GM12878 (cell line): ENCODE results near the gene CP. TPM values are rescaled to one million over a fixed set of nuclear protein-coding genes. Genes with fewer than 3 reads are reported as not detected.

Source experiments
- ATAC-seq: fragments of 200-7000 bp; cut with Tn5 transposase; 3 replicates; pipeline ENCODE4 v1.9.1; 2020; ENCODE audit warnings: mild to moderate bottlenecking, moderate library complexity
- BruUV-seq: library from RNA; stranded (reverse); fragments of 400-500 nt; replicated peaks from 2 replicates; lab custom pipeline; 2021; lab: Mats Ljungman, UMichigan
- CTCF ChIA-PET: fragments of 300-600 bp; sonication (Branson Sonifier 250); formaldehyde crosslinking; extraction: SDS; loops from one replicate; lab custom pipeline; 2021; ENCODE audit warnings: inconsistent platforms; lab: Yijun Ruan, JAX
- POLR2A ChIA-PET: fragments of 350-600 bp; formaldehyde crosslinking; extraction: SDS; loops from one replicate; lab custom pipeline; 2021; ENCODE audit warnings: inconsistent platforms; lab: Charles Lee
- RAD21 ChIA-PET: fragments of 300-600 bp; sonication (Branson Sonifier 250); formaldehyde crosslinking; loops from one replicate; lab custom pipeline; 2023; ENCODE audit warnings: antibody characterized with exemption; ENCODE audit not compliant: unreplicated experiment; lab: Charles Lee
- SMC1A ChIA-PET: fragments of 300-600 bp; sonication (Branson Sonifier 250); formaldehyde crosslinking; loops from one replicate; lab custom pipeline; 2023; ENCODE audit not compliant: unreplicated experiment, uncharacterized antibody; lab: Charles Lee
- DNase-seq: peaks from one replicate; pipeline ENCODE4 v3.0.0-alpha.2; 2011; ENCODE audit warnings: low read depth, low spot score
- FAIRE-seq: peaks from 3 replicates; lab custom pipeline; 2011; peaks lifted over from hg19 to GRCh38; lab: Jason Lieb, UNC
- H2AFZ ChIP-seq: 2 replicates; pipeline ENCODE4 v1.6.0; 2011; ENCODE audit warnings: low read depth, low read length, control low read depth; ENCODE audit not compliant: control insufficient read depth
- H3K27ac ChIP-seq: 2 replicates; pipeline ENCODE4 v1.5.1; 2011; ENCODE audit warnings: control low read depth; ENCODE audit not compliant: control insufficient read depth, insufficient read depth
- H3K27me3 ChIP-seq, 2 experiments: replicated peaks in 1 of 2; 2 replicates each; pipeline versions ENCODE4 v1.6.0 to v1.6.1; 2011; ENCODE audit warnings: low read length in 1 of 2; ENCODE audit not compliant: control insufficient read depth in 2 of 2, insufficient read depth in 2 of 2
- H3K36me3 ChIP-seq, 2 experiments: 2 replicates each; pipeline ENCODE4 v1.5.1; 2011; ENCODE audit warnings: low read length in 1 of 2; ENCODE audit not compliant: control insufficient read depth in 2 of 2, insufficient read depth in 2 of 2
- H3K4me1 ChIP-seq: 2 replicates; pipeline ENCODE4 v1.6.1; 2011; ENCODE audit warnings: mild to moderate bottlenecking, low read length, moderate library complexity, mixed read lengths; ENCODE audit not compliant: control insufficient read depth, insufficient read depth
- H3K4me2 ChIP-seq: 2 replicates; pipeline ENCODE4 v1.6.0; 2011; ENCODE audit warnings: control low read depth; ENCODE audit not compliant: control insufficient read depth, insufficient read depth
- H3K4me3 ChIP-seq: fragments of 200-600 bp; sonication (generic); 2 replicates; pipeline ENCODE4 v1.5.1; 2016
- H3K79me2 ChIP-seq: 2 replicates; pipeline ENCODE4 v1.6.0; 2011; ENCODE audit warnings: low read length; ENCODE audit not compliant: control insufficient read depth, insufficient read depth
- H3K9ac ChIP-seq: 2 replicates; pipeline ENCODE4 v1.8.0; 2011; ENCODE audit warnings: low read length, control low read depth, mixed read lengths; ENCODE audit not compliant: control insufficient read depth, insufficient read depth
- H3K9me3 ChIP-seq: replicated peaks from 3 replicates; pipeline ENCODE4 v1.5.1; 2011; ENCODE audit warnings: mild to moderate bottlenecking, low read length; ENCODE audit not compliant: control insufficient read depth, insufficient read depth
- H4K20me1 ChIP-seq: 2 replicates; pipeline ENCODE4 v1.6.0; 2011; ENCODE audit not compliant: control insufficient read depth, insufficient read depth
- BACH1 ChIP-seq: fragments of 450-650 bp; IDR thresholded peaks from 2 replicates; pipeline ENCODE4 v1.6.1; 2017; ENCODE audit warnings: mild to moderate bottlenecking, borderline replicate concordance
- BCLAF1 ChIP-seq: fragments of 450-650 bp; IDR thresholded peaks from 2 replicates; pipeline ENCODE4 v1.6.1; 2017; ENCODE audit warnings: antibody characterized with exemption, mild to moderate bottlenecking, moderate library complexity
- KDM1A ChIP-seq: fragments of 200-600 bp; sonication (generic); IDR thresholded peaks from 2 replicates; pipeline ENCODE4 v1.6.1; 2016; ENCODE audit warnings: borderline replicate concordance
- RUNX3 ChIP-seq: IDR thresholded peaks from 2 replicates; pipeline ENCODE4 v1.6.1; 2012; ENCODE audit warnings: low read length, inconsistent platforms
- SIX5 ChIP-seq: IDR thresholded peaks from 2 replicates; pipeline ENCODE4 v1.6.1; 2011; ENCODE audit warnings: mild to moderate bottlenecking, low read depth, low read length, moderate library complexity; ENCODE audit not compliant: severe bottlenecking
- SREBF2 ChIP-seq: IDR thresholded peaks from 2 replicates; pipeline ENCODE4 v1.6.1; 2012; ENCODE audit warnings: mild to moderate bottlenecking, low read length
- WGBS: methylation state at CpG from one replicate; pipeline ENCODE4 v1.1.6; 2016; ENCODE audit warnings: low lambda C conversion rate; ENCODE audit not compliant: insufficient replicate concordance, insufficient coverage; ENCODE audit errors: missing lambda C conversion rate; 5-methylcytosine and 5-hydroxymethylcytosine counted together
- in situ Hi-C: fragments of 300-500 bp; cut with MboI; formaldehyde crosslinking; loops from 9 replicates; pipeline ENCODE4 v1.14.3; 2018; ENCODE audit warnings: mixed read lengths
- intact Hi-C: fragments of 100-400 bp; cut with micrococcal nuclease; formaldehyde crosslinking; loops from one replicate; pipeline ENCODE4 v1.14.2; 2022; ENCODE audit not compliant: unreplicated experiment
- polyA plus RNA-seq, 11 experiments: library from polyadenylated mRNA; depleted of rRNA in 4 of 11; unstranded in 6 of 11; stranded (reverse) in 5 of 11; fragments of >200 nt; fragmentation: Nextera tagmentation in 4 of 11; fragmentation: Illumina TruSeq in 1 of 11; extraction: Ambion mirVana in 4 of 11; extraction: Trizol in 1 of 11; gene quantifications; 1 replicate in 1 of 11; 2 replicates in 10 of 11; pipeline versions ENCODE4 v1.2.1 to v1.2.3, GENCODE V29; 2011 to 2016; ENCODE audit warnings: inconsistent platforms in 2 of 11, missing spikeins in 2 of 11, low read depth in 1 of 11
- total RNA-seq, 4 experiments: library from RNA; depleted of rRNA in 3 of 4; stranded (reverse); fragments of >200 nt in 3 of 4; fragmentation: Illumina TruSeq in 1 of 4; extraction: Trizol in 1 of 4; gene quantifications; 2 replicates each; pipeline versions ENCODE4 v1.2.1 to v1.2.3, GENCODE V29; 2013 to 2021

Gene CP
- total and polyA plus RNA-seq, 10 of the 15 experiments (the other 5 are each of a cell fraction or from before 2014, with no cell fraction given), result 0.14 to 1.2 (median 0.30) TPM; not detected in 6

DNA sequence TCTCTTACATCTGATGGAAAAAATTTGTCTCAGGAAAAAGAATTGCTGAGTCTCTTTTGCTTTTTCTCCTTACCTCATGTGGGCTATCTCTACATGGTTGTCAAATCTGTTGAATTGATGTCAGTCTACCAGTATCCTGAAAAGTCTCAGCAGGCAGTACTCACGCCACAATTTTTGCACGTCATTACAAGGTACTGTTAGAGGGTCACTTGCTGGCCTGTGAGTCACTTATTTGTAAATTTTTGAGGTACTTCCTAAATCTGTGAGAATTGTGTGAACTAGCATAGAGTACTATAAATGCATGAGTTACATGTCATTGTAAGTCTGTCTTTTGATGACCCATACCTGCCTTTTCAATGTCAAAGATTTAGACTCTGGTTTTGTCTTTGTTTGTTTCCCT is 76.3 kb downstream of the CP start (continued):
- TF ChIP-seq BCLAF1 (no peak), KDM1A (no peak), BACH1 (no peak)

DNA sequence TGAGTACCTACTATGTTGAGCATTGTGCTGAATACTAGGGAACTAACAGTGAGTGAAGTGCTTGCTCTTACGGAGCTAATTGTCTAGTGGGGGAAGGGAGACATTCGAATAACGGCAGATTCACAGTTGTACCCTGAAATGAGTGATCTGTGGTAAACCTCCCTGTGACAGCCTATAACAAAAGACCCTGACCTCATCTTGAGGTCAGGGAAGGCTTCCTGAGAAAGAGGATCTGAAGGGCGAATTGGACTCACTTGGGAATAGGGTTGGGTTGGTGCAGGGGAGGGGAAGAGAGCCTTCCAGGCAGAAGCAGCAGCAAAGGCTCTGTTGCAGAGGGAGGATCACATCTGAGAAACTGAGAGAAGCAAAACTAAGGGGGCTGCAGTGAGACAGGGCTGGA is 78.9 kb downstream of the CP start:
- no peak for FAIRE-seq
- H3K4me2 ChIP-seq, result no peak overlapping the region
- peaks cover 16% of the 10 kb centered on the region; the same call in 1 of the 2 replicates for H3K4me1 ChIP-seq

More for the DNA sequence above, 78.9 kb downstream of the CP start:
- intact Hi-C loops (no loop called here), in situ Hi-C loops (no loop called here)
- no peaks in the 10 kb centered on the region for H3K27me3 ChIP-seq
- H2AFZ ChIP-seq, result no peak overlapping the region
- ChIA-PET SMC1A (interaction anchor here (1.0 kb wide), 1 partner anchor 14 kb away, joined by 3 read pairs; no protein-coding TSS in a partner anchor), RAD21 (no interaction called here), CTCF (no interaction called here), POLR2A (interaction anchor here (0.5 kb wide), 1 partner anchor 335 kb away, joined by 3 read pairs; no protein-coding TSS in a partner anchor)
- H3K79me2 ChIP-seq, result no peaks in the 10 kb centered on the region
- no peak overlapping the region for H3K9ac ChIP-seq
- H3K27ac ChIP-seq, result no peak overlapping the region
- TF ChIP-seq RUNX3 (0 out of 2 replicates have a peak, but pooled peaks have one; percentile 16), SIX5 (no peak), SREBF2 (no peak)
- TF ChIP-seq, all 136 proteins: peak for 1
- H3K9me3 ChIP-seq, result no peaks in the 10 kb centered on the region
- H4K20me1 ChIP-seq, result no peaks in the 10 kb centered on the region
- ATAC-seq, result no peak
- no TSS peak for BruUV-seq
- H3K36me3 ChIP-seq, result peaks cover 0 to 2% of the 10 kb centered on the region in 2 experiments; a peak in 1 of 4 replicates
- no peak overlapping the region for H3K4me3 ChIP-seq
- DNase-seq, result no peak
- WGBS, result 58% methylated on average over 4 of the region's 4 CpGs
